Measurements from ENCODE around the gene PQBP1. TPM values are rescaled to one million over a fixed set of nuclear protein-coding genes. Genes with fewer than 3 reads are reported as not detected.

PQBP1 gene
- total RNA-seq, 1 donor from 2014 or later, result 108 TPM

GRCh38 chrX:48897157-48897624, 539 bp upstream of the PQBP1 start:
- Histone ChIP-seq H3K36me3 (ENCODE audit: control insufficient read depth, insufficient read depth, low read length) (peaks cover 8% of the 10 kb centered on the region), H3K27me3 (ENCODE audit: control insufficient read depth, insufficient read depth, low read length) (no peaks in the 10 kb centered on the region), H3K4me3 (ENCODE audit: low read depth, low read length) (peak overlapping the region; percentile 59)
- FAIRE-seq, result peak; percentile 50
- TF ChIP-seq CTCF (IDR thresholded peaks at IDR 0.05; ENCODE audit: insufficient read depth, low read length, severe bottlenecking), result no peak
- peak; percentile 48 for DNase-seq (ENCODE audit: low read depth)

DNA sequence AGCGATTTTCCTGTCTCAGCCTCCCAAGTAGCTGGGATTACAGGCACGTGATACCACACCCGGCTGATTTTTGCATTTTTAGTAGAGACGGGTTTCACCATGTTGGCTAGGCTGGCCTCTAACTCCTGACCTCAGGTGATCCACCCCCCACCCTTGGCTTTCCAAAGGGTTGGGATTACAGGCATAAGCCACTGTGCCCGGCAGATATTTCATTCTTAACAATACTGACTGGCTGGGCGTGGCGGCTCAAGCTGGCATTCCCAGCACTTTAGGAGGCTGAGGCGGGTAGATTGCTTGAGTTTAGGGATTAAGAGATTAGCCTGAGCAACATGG, 1.3 kb downstream of the PQBP1 start:
- Histone ChIP-seq H3K27me3 (ENCODE audit: control insufficient read depth, insufficient read depth, low read length) (no peaks in the 10 kb centered on the region), H3K4me3 (ENCODE audit: low read depth, low read length) (no peak overlapping the region), H3K36me3 (ENCODE audit: control insufficient read depth, insufficient read depth, low read length) (peaks cover 7% of the 10 kb centered on the region)
- no peak for FAIRE-seq
- no peak for DNase-seq (ENCODE audit: low read depth)
- no peak for TF ChIP-seq CTCF (IDR thresholded peaks at IDR 0.05; ENCODE audit: insufficient read depth, low read length, severe bottlenecking)

GRCh38 chrX:48901069-48901468, 3.3 kb downstream of the PQBP1 start:
- H3K27me3 ChIP-seq (ENCODE audit: control insufficient read depth, insufficient read depth, low read length), result no peaks in the 10 kb centered on the region
- peaks cover 4% of the 10 kb centered on the region for H3K36me3 ChIP-seq (ENCODE audit: control insufficient read depth, insufficient read depth, low read length)
- FAIRE-seq (no peak), DNase-seq (ENCODE audit: low read depth) (no peak)
- no peak for TF ChIP-seq CTCF (IDR thresholded peaks at IDR 0.05; ENCODE audit: insufficient read depth, low read length, severe bottlenecking)
- no peak overlapping the region for H3K4me3 ChIP-seq (ENCODE audit: low read depth, low read length)

GRCh38 chrX:48902135-48902534, 4.4 kb downstream of the PQBP1 start:
- no peak for TF ChIP-seq CTCF (IDR thresholded peaks at IDR 0.05; ENCODE audit: insufficient read depth, low read length, severe bottlenecking)
- Histone ChIP-seq H3K4me3 (ENCODE audit: low read depth, low read length) (no peak overlapping the region), H3K27me3 (ENCODE audit: control insufficient read depth, insufficient read depth, low read length) (no peaks in the 10 kb centered on the region), H3K36me3 (ENCODE audit: control insufficient read depth, insufficient read depth, low read length) (peaks cover 4% of the 10 kb centered on the region)
- FAIRE-seq, result no peak
- no peak for DNase-seq (ENCODE audit: low read depth)

DNA sequence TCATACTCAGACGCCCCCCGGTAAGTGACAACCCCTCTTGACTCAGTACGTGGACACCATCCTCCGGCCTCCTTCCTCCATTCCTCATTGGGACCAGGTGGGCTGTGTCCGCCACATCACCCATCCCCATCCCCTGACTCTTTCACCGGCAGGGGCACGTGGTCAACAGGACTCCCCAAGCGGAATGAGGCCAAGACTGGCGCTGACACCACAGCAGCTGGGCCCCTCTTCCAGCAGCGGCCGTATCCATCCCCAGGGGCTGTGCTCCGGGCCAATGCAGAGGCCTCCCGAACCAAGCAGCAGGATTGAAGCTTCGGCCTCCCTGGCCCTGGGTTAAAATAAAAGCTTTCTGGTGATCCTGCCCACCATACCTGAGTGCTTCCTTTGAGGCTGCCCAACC, 5.0 kb downstream of the PQBP1 start:
- Histone ChIP-seq H3K27me3 (ENCODE audit: control insufficient read depth, insufficient read depth, low read length) (no peaks in the 10 kb centered on the region), H3K4me3 (ENCODE audit: low read depth, low read length) (no peak overlapping the region), H3K36me3 (ENCODE audit: control insufficient read depth, insufficient read depth, low read length) (peaks cover 4% of the 10 kb centered on the region)
- FAIRE-seq (no peak), DNase-seq (ENCODE audit: low read depth) (no peak)
- TF ChIP-seq CTCF (IDR thresholded peaks at IDR 0.05; ENCODE audit: insufficient read depth, low read length, severe bottlenecking), result no peak

GRCh38 chrX:48903290-48903689, 5.6 kb downstream of the PQBP1 start:
- H3K4me3 ChIP-seq (ENCODE audit: low read depth, low read length), result no peak overlapping the region
- no peaks in the 10 kb centered on the region for H3K27me3 ChIP-seq (ENCODE audit: control insufficient read depth, insufficient read depth, low read length)
- peaks cover 4% of the 10 kb centered on the region for H3K36me3 ChIP-seq (ENCODE audit: control insufficient read depth, insufficient read depth, low read length)
- DNase-seq (ENCODE audit: low read depth) (no peak), FAIRE-seq (no peak)
- TF ChIP-seq CTCF (IDR thresholded peaks at IDR 0.05; ENCODE audit: insufficient read depth, low read length, severe bottlenecking), result no peak
